BJ (cell line): Measurements from ENCODE around the gene OSBP. TPM values are rescaled to one million over a fixed set of nuclear protein-coding genes. Genes with fewer than 3 reads are reported as not detected.

Experiments used
- CTCF ChIA-PET: fragments of 350-600 bp; formaldehyde crosslinking; extraction: SDS; loops from one replicate; lab custom pipeline; 2021; ENCODE audit warnings: antibody characterized with exemption, inconsistent platforms; lab: Yijun Ruan, JAX
- POLR2A ChIA-PET: fragments of 300-600 bp; sonication (Branson Sonifier 250); formaldehyde crosslinking; extraction: SDS; loops from one replicate; lab custom pipeline; 2021; ENCODE audit warnings: antibody characterized with exemption; lab: Charles Lee
- DNase-seq: peaks from one replicate; pipeline ENCODE4 v3.0.0-alpha.2; 2011; ENCODE audit warnings: low read depth
- H3K27me3 ChIP-seq: 2 replicates; pipeline ENCODE4 v1.6.0; 2011; ENCODE audit warnings: low read length; ENCODE audit not compliant: control insufficient read depth, insufficient read depth
- H3K36me3 ChIP-seq: 2 replicates; pipeline ENCODE4 v1.5.1; 2011; ENCODE audit warnings: low read length; ENCODE audit not compliant: control insufficient read depth, insufficient read depth
- H3K4me3 ChIP-seq: 2 replicates; pipeline ENCODE4 v1.5.1; 2011; ENCODE audit warnings: low read depth, mild to moderate bottlenecking, control low read depth, low read length
- polyA minus RNA-seq: library from RNA; depleted of rRNA, polyadenylated mRNA; stranded (reverse); fragments of >200 nt; gene quantifications from 2 replicates; pipeline ENCODE4 v1.2.3, GENCODE V29; 2011; rRNA and poly(A)+ RNA removed
- polyA plus RNA-seq: library from polyadenylated mRNA; depleted of rRNA; stranded (reverse); fragments of >200 nt; gene quantifications from 2 replicates; pipeline ENCODE4 v1.2.3, GENCODE V29; 2011; rRNA removed
- TF ChIP-seq, protein P1 (sequence below): IDR thresholded peaks from 2 replicates; pipeline ENCODE4 v1.5.1; 2011; ENCODE audit warnings: low read depth, mild to moderate bottlenecking, control low read depth, inconsistent platforms, low read length, moderate library complexity; ENCODE audit not compliant: insufficient read depth

Gene OSBP
- polyA plus RNA-seq = 10.0 and 16.1 TPM in 2 replicates
- polyA minus RNA-seq = 12.5 and 17.4 TPM in 2 replicates

- peak within 1 kb of the TSS; percentile 86 for H3K4me3 ChIP-seq
- peak; percentile 100 for DNase-seq
- no peaks in the 10 kb centered on the region for H3K27me3 ChIP-seq
- no peaks in the 10 kb centered on the region for H3K36me3 ChIP-seq
- POLR2A ChIA-PET = interaction anchor here (0.6 to 1.0 kb wide), 2 partner anchors 53 to 1563 kb away, joined by 3 read pairs; partner anchors contain the start of gene PATL1
- CTCF ChIA-PET = interaction anchor here (0.6 to 1.6 kb wide), 7 partner anchors 11 to 987 kb away, joined by 3 to 4 read pairs (median 3); no protein-coding TSS in a partner anchor
- TF ChIP-seq, protein P1, sequence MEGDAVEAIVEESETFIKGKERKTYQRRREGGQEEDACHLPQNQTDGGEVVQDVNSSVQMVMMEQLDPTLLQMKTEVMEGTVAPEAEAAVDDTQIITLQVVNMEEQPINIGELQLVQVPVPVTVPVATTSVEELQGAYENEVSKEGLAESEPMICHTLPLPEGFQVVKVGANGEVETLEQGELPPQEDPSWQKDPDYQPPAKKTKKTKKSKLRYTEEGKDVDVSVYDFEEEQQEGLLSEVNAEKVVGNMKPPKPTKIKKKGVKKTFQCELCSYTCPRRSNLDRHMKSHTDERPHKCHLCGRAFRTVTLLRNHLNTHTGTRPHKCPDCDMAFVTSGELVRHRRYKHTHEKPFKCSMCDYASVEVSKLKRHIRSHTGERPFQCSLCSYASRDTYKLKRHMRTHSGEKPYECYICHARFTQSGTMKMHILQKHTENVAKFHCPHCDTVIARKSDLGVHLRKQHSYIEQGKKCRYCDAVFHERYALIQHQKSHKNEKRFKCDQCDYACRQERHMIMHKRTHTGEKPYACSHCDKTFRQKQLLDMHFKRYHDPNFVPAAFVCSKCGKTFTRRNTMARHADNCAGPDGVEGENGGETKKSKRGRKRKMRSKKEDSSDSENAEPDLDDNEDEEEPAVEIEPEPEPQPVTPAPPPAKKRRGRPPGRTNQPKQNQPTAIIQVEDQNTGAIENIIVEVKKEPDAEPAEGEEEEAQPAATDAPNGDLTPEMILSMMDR = no peak
Measured at GRCh38 chr11:59615637-59616395, at the start of gene OSBP. TSS of gene OSBP (minus strand) at chr11:59615774. CDS start at chr11:59615664, 110 bp downstream.

- CTCF ChIA-PET = interaction anchor here (1.0 kb wide), 1 partner anchor 43 kb away, joined by 3 read pairs; no protein-coding TSS in a partner anchor
- POLR2A ChIA-PET = no interaction called here
- DNase-seq = no peak
Measured at GRCh38 chr11:59660621-59661020, 45.0 kb upstream of the OSBP start.

GRCh38 chr11:59659981-59660380, 44.4 kb upstream of the OSBP start:
- Histone ChIP-seq H3K4me3 (no peak overlapping the region), H3K36me3 (peaks cover 22% of the 10 kb centered on the region), H3K27me3 (no peaks in the 10 kb centered on the region)
- CTCF ChIA-PET = no interaction called here
- TF ChIP-seq, protein P1 = no peak
- POLR2A ChIA-PET = no interaction called here
- DNase-seq = no peak

More at GRCh38 chr11:59660621-59661020, 45.0 kb upstream of the OSBP start:
- Histone ChIP-seq H3K4me3 (no peak overlapping the region), H3K27me3 (no peaks in the 10 kb centered on the region), H3K36me3 (peaks cover 17% of the 10 kb centered on the region)
- TF ChIP-seq, protein P1 = no peak

GRCh38 chr11:59658036-59658435, 42.5 kb upstream of the OSBP start:
- no peak for DNase-seq
- ChIA-PET POLR2A (no interaction called here), CTCF (no interaction called here)
- H3K36me3 ChIP-seq = peaks cover 23% of the 10 kb centered on the region
- H3K27me3 ChIP-seq = no peaks in the 10 kb centered on the region
- no peak overlapping the region for H3K4me3 ChIP-seq
- TF ChIP-seq, protein P1 = no peak

DNA sequence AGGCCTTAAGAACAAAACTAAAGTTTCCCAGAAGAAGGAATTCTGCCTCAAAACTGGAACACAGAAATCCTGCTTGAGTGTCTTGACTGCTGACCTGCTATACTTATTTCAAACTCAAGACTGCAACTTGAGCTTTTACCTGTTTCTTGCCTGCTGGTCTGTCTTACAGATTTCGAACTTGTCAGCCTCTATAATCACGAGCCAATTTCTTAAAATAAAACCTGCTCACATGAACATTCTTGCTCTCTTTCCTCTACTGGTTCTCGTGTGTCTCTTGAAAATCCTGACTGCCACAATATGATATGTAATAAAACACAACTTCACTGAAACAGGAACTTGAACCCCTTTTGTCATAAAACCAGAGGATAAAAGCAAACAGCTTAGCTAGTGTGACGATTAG, 39.3 kb upstream of the OSBP start:
- peaks cover 30% of the 10 kb centered on the region for H3K36me3 ChIP-seq
- H3K4me3 ChIP-seq = no peak overlapping the region
- POLR2A ChIA-PET = no interaction called here

More for the DNA sequence above, 39.3 kb upstream of the OSBP start:
- no peak for DNase-seq
- H3K27me3 ChIP-seq = no peaks in the 10 kb centered on the region
- CTCF ChIA-PET = no interaction called here
- TF ChIP-seq, protein P1 = no peak
